ENCODE data around the gene ZNF416. TPM values are rescaled to one million over a fixed set of nuclear protein-coding genes. Genes with fewer than 3 reads are reported as not detected.

The ZNF416 gene
- total RNA-seq, 5 donors from 2014 or later (not counting 1 experiment from before 2014, with no cell fraction given) = 5.6 to 11.1 (median 10.0) TPM

- H3K36me3 ChIP-seq (ENCODE audit: control insufficient read depth in 2 of 2, extremely low read depth in 1 of 2, insufficient read depth in 1 of 2, low read length in 1 of 2) = peaks cover 0 to under 1% of the 10 kb centered on the region in 2 donors
- ATAC-seq (replicated peaks in 1 of 4) (no peak), DNase-seq (peak in 1 of 35 experiments; percentile 3)
- peak overlapping the region; percentile 69 to 72 for H3K4me3 ChIP-seq (ENCODE audit: control insufficient read depth in 1 of 2, extremely low read depth in 1 of 2, low read length in 1 of 2)
- peak overlapping the region; percentile 63 for H3K27ac ChIP-seq (ENCODE audit: low read length)
- peaks cover 0 to 7% of the 10 kb centered on the region in 2 experiments for H3K27me3 ChIP-seq (replicated peaks in 1 of 2; ENCODE audit: control insufficient read depth in 2 of 2, extremely low read depth in 1 of 2, insufficient read depth in 2 of 2, low read length in 1 of 2)
- peak overlapping the region; percentile 91 to 98 (median 91) for H3K4me3 Mint-ChIP-seq
- no peak overlapping the region for H3K27ac Mint-ChIP-seq
- peaks cover 26 to 29% (median 27%) of the 10 kb centered on the region in 3 donors for H3K4me1 Mint-ChIP-seq
- H3K27me3 Mint-ChIP-seq = no peaks in the 10 kb centered on the region
- 64% methylated on average over 17 of the region's 21 CpGs for WGBS (ENCODE audit: insufficient coverage)
- peaks cover 2% of the 10 kb centered on the region for H3K9me3 ChIP-seq
- H3K36me3 Mint-ChIP-seq = peaks cover 43% of the 10 kb centered on the region
- H3K9me3 Mint-ChIP-seq = peaks cover 23 to 52% (median 42%) of the 10 kb centered on the region in 3 donors
- ChIA-PET CTCF (no interaction called here), POLR2A (no interaction called here)
- peaks cover 2 to 30% of the 10 kb centered on the region in 2 experiments for H3K4me1 ChIP-seq (ENCODE audit: control insufficient read depth in 1 of 2, extremely low read depth in 1 of 2, insufficient read depth in 2 of 2, low read length in 2 of 2)
Measured at GRCh38 chr19:57583104-57583520, 4.4 kb upstream of the ZNF416 start.

GRCh38 chr19:57576661-57577060 lies 2.0 kb downstream of the ZNF416 start:
- ATAC-seq (replicated peaks in 1 of 4) = no peak
- Mint-ChIP-seq H3K27ac (no peak overlapping the region), H3K9me3 (peaks cover 32 to 61% (median 56%) of the 10 kb centered on the region in 3 donors), H3K27me3 (no peaks in the 10 kb centered on the region), H3K36me3 (peaks cover 63% of the 10 kb centered on the region), H3K4me3 (peak overlapping the region; percentile 43 to 75 (median 53)), H3K4me1 (peaks cover 23 to 25% (median 24%) of the 10 kb centered on the region in 3 donors)
- Histone ChIP-seq H3K9me3 (peaks cover 16% of the 10 kb centered on the region), H3K4me1 (ENCODE audit: control insufficient read depth in 1 of 2, extremely low read depth in 1 of 2, insufficient read depth in 2 of 2, low read length in 2 of 2) (peaks cover 4 to 17% of the 10 kb centered on the region in 2 experiments), H3K36me3 (ENCODE audit: control insufficient read depth in 2 of 2, extremely low read depth in 1 of 2, insufficient read depth in 1 of 2, low read length in 1 of 2) (peaks cover 21 to 46% of the 10 kb centered on the region in 2 donors), H3K4me3 (ENCODE audit: control insufficient read depth in 1 of 2, extremely low read depth in 1 of 2, low read length in 1 of 2) (peak overlapping the region in 1 of 2 donors; percentile 25), H3K27ac (ENCODE audit: low read length) (no peak overlapping the region), H3K27me3 (replicated peaks in 1 of 2; ENCODE audit: control insufficient read depth in 2 of 2, extremely low read depth in 1 of 2, insufficient read depth in 2 of 2, low read length in 1 of 2) (no peaks in the 10 kb centered on the region)
- DNase-seq = no peak
- CTCF ChIA-PET = no interaction called here
- POLR2A ChIA-PET = no interaction called here

GRCh38 chr19:57572415-57572947 lies 6.2 kb downstream of the ZNF416 start:
- ATAC-seq (replicated peaks in 1 of 4) (no peak), DNase-seq (no peak)
- H3K4me3 Mint-ChIP-seq = no peak overlapping the region
- no peaks in the 10 kb centered on the region for H3K27me3 Mint-ChIP-seq
- peaks cover 21 to 46% of the 10 kb centered on the region in 2 donors for H3K36me3 ChIP-seq (ENCODE audit: control insufficient read depth in 2 of 2, extremely low read depth in 1 of 2, insufficient read depth in 1 of 2, low read length in 1 of 2)
- peaks cover 9 to 15% (median 12%) of the 10 kb centered on the region in 3 donors for H3K4me1 Mint-ChIP-seq
- H3K27ac ChIP-seq (ENCODE audit: low read length) = no peak overlapping the region
- CTCF ChIA-PET = no interaction called here
- peaks cover 32 to 74% (median 66%) of the 10 kb centered on the region in 3 donors for H3K9me3 Mint-ChIP-seq
- POLR2A ChIA-PET = no interaction called here
- WGBS (ENCODE audit: insufficient coverage) = no CpG with 5 or more reads among the region's 3 CpGs
- no peaks in the 10 kb centered on the region for H3K27me3 ChIP-seq (replicated peaks in 1 of 2; ENCODE audit: control insufficient read depth in 2 of 2, extremely low read depth in 1 of 2, insufficient read depth in 2 of 2, low read length in 1 of 2)
- H3K4me3 ChIP-seq (ENCODE audit: control insufficient read depth in 1 of 2, extremely low read depth in 1 of 2, low read length in 1 of 2) = no peak overlapping the region
- H3K36me3 Mint-ChIP-seq = peaks cover 68% of the 10 kb centered on the region
- no peak overlapping the region for H3K27ac Mint-ChIP-seq
- peaks cover 19% of the 10 kb centered on the region for H3K9me3 ChIP-seq
- peaks cover 0 to 2% of the 10 kb centered on the region in 2 experiments for H3K4me1 ChIP-seq (ENCODE audit: control insufficient read depth in 1 of 2, extremely low read depth in 1 of 2, insufficient read depth in 2 of 2, low read length in 2 of 2)

GRCh38 chr19:57570707-57571106 lies 8.0 kb downstream of the ZNF416 start:
- H3K4me3 Mint-ChIP-seq = no peak overlapping the region
- no peaks in the 10 kb centered on the region for H3K27me3 Mint-ChIP-seq
- peaks cover 19% of the 10 kb centered on the region for H3K9me3 ChIP-seq
- H3K36me3 Mint-ChIP-seq = peaks cover 58% of the 10 kb centered on the region
- ChIA-PET POLR2A (no interaction called here), CTCF (no interaction called here)
- H3K9me3 Mint-ChIP-seq = peaks cover 22 to 74% (median 61%) of the 10 kb centered on the region in 3 donors
- H3K4me3 ChIP-seq (ENCODE audit: control insufficient read depth in 1 of 2, extremely low read depth in 1 of 2, low read length in 1 of 2) = no peak overlapping the region
- H3K27ac ChIP-seq (ENCODE audit: low read length) = no peak overlapping the region
- peaks cover 11 to 33% of the 10 kb centered on the region in 2 donors for H3K36me3 ChIP-seq (ENCODE audit: control insufficient read depth in 2 of 2, extremely low read depth in 1 of 2, insufficient read depth in 1 of 2, low read length in 1 of 2)
- no peaks in the 10 kb centered on the region for H3K27me3 ChIP-seq (replicated peaks in 1 of 2; ENCODE audit: control insufficient read depth in 2 of 2, extremely low read depth in 1 of 2, insufficient read depth in 2 of 2, low read length in 1 of 2)
- ATAC-seq (replicated peaks in 1 of 4) = no peak
- no peaks in the 10 kb centered on the region for H3K4me1 Mint-ChIP-seq
- no peak for DNase-seq
- H3K4me1 ChIP-seq (ENCODE audit: control insufficient read depth in 1 of 2, extremely low read depth in 1 of 2, insufficient read depth in 2 of 2, low read length in 2 of 2) = no peaks in the 10 kb centered on the region
- H3K27ac Mint-ChIP-seq = no peak overlapping the region

GRCh38 chr19:57566396-57567265 lies 12.1 kb downstream of the ZNF416 start:
- ChIA-PET POLR2A (no interaction called here), CTCF (no interaction called here)
- no peak overlapping the region for H3K27ac Mint-ChIP-seq
- ATAC-seq (replicated peaks in 1 of 4) (no peak), DNase-seq (no peak)
- no CpG with 5 or more reads among the region's 7 CpGs for WGBS (ENCODE audit: insufficient coverage)
- H3K36me3 Mint-ChIP-seq = peaks cover 28% of the 10 kb centered on the region
- peaks cover 21 to 66% (median 47%) of the 10 kb centered on the region in 3 donors for H3K9me3 Mint-ChIP-seq
- Histone ChIP-seq H3K27ac (ENCODE audit: low read length) (no peak overlapping the region), H3K27me3 (replicated peaks in 1 of 2; ENCODE audit: control insufficient read depth in 2 of 2, extremely low read depth in 1 of 2, insufficient read depth in 2 of 2, low read length in 1 of 2) (peaks cover 0 to 6% of the 10 kb centered on the region in 2 experiments), H3K4me3 (ENCODE audit: control insufficient read depth in 1 of 2, extremely low read depth in 1 of 2, low read length in 1 of 2) (no peak overlapping the region), H3K9me3 (peaks cover 12% of the 10 kb centered on the region), H3K36me3 (ENCODE audit: control insufficient read depth in 2 of 2, extremely low read depth in 1 of 2, insufficient read depth in 1 of 2, low read length in 1 of 2) (no peaks in the 10 kb centered on the region), H3K4me1 (ENCODE audit: control insufficient read depth in 1 of 2, extremely low read depth in 1 of 2, insufficient read depth in 2 of 2, low read length in 2 of 2) (no peaks in the 10 kb centered on the region)
- H3K4me1 Mint-ChIP-seq = no peaks in the 10 kb centered on the region
- no peak overlapping the region for H3K4me3 Mint-ChIP-seq
- H3K27me3 Mint-ChIP-seq = peaks cover under 1 to 6% of the 10 kb centered on the region in 2 donors

GRCh38 chr19:57563547-57563946 lies 15.2 kb downstream of the ZNF416 start:
- Mint-ChIP-seq H3K36me3 (peaks cover 18% of the 10 kb centered on the region), H3K4me1 (peaks cover 18 to 26% (median 21%) of the 10 kb centered on the region in 3 donors), H3K9me3 (peaks cover 17 to 54% (median 43%) of the 10 kb centered on the region in 3 donors), H3K4me3 (no peak overlapping the region), H3K27me3 (peaks cover 4 to 8% of the 10 kb centered on the region in 2 donors), H3K27ac (no peak overlapping the region)
- H3K27me3 ChIP-seq (replicated peaks in 1 of 2; ENCODE audit: control insufficient read depth in 2 of 2, extremely low read depth in 1 of 2, insufficient read depth in 2 of 2, low read length in 1 of 2) = peaks cover 0 to 6% of the 10 kb centered on the region in 2 experiments
- POLR2A ChIA-PET = no interaction called here
- no CpG with 5 or more reads among the region's 1 CpG for WGBS (ENCODE audit: insufficient coverage)
- no peak overlapping the region for H3K27ac ChIP-seq (ENCODE audit: low read length)
- H3K9me3 ChIP-seq = peaks cover 10% of the 10 kb centered on the region
- DNase-seq (no peak), ATAC-seq (replicated peaks in 1 of 4) (no peak)
- CTCF ChIA-PET = no interaction called here
- H3K4me1 ChIP-seq (ENCODE audit: control insufficient read depth in 1 of 2, extremely low read depth in 1 of 2, insufficient read depth in 2 of 2, low read length in 2 of 2) = peaks cover 7 to 18% of the 10 kb centered on the region in 2 experiments
- H3K36me3 ChIP-seq (ENCODE audit: control insufficient read depth in 2 of 2, extremely low read depth in 1 of 2, insufficient read depth in 1 of 2, low read length in 1 of 2) = no peaks in the 10 kb centered on the region
- H3K4me3 ChIP-seq (ENCODE audit: control insufficient read depth in 1 of 2, extremely low read depth in 1 of 2, low read length in 1 of 2) = no peak overlapping the region

All from T-cell (primary cell).